ENCODE results near the gene MACROD2. TPM values are rescaled to one million over a fixed set of nuclear protein-coding genes. Genes with fewer than 3 reads are reported as not detected.

The MACROD2 gene
- total and polyA plus RNA-seq, 4 donors = 0.66 to 10.5 (median 3.3) TPM

GRCh38 chr20:15603506-15603905, 1608.2 kb downstream of the MACROD2 start (continued):
- TF ChIP-seq ZBTB33 (IDR thresholded peaks at IDR 0.05) (no peak), ATF3 (IDR thresholded peaks at IDR 0.05) (no peak), TAF1 (conservative IDR thresholded peaks at IDR 0.05) (no peak), NR2F2 (IDR thresholded peaks at IDR 0.05) (no peak)

- Histone ChIP-seq H3K9ac (ENCODE audit: low read depth in 1 of 2, low read length in 2 of 2) (no peak overlapping the region), H3K4me1 (ENCODE audit: control insufficient read depth in 4 of 4, insufficient read depth in 4 of 4, low read length in 3 of 4) (peaks cover 0 to 4% (median 2%) of the 10 kb centered on the region in 4 donors), H3K27ac (ENCODE audit: low read depth in 1 of 2, low read length in 2 of 2) (no peak overlapping the region), H3K9me3 (ENCODE audit: control insufficient read depth in 4 of 4, low read length in 3 of 4) (no peaks in the 10 kb centered on the region), H3K27me3 (ENCODE audit: control insufficient read depth in 4 of 4, insufficient read depth in 4 of 4, low read length in 3 of 4) (no peaks in the 10 kb centered on the region), H3K4me3 (ENCODE audit: low read depth in 1 of 3, low read length in 3 of 3) (no peak overlapping the region), H3K36me3 (ENCODE audit: control insufficient read depth in 4 of 4, insufficient read depth in 3 of 4, low read depth in 1 of 4, low read length in 3 of 4) (no peaks in the 10 kb centered on the region)
- WGBS = 84% methylated on average over 4 of the region's 4 CpGs
- TF ChIP-seq REST (IDR thresholded peaks at IDR 0.05) = no peak
- no peak for TF ChIP-seq GABPA (IDR thresholded peaks at IDR 0.05 in 1 of 2, conservative IDR thresholded peaks at IDR 0.05 in 1 of 2)
- no peak for TF ChIP-seq FOXA2 (IDR thresholded peaks at IDR 0.05)
- no peak for TF ChIP-seq ATF3 (IDR thresholded peaks at IDR 0.05)
- no peak for TF ChIP-seq EGR1 (IDR thresholded peaks at IDR 0.05; ENCODE audit: low read depth in 2 of 2)
- TF ChIP-seq JUND (IDR thresholded peaks at IDR 0.05) = no peak
- no peak for TF ChIP-seq CTCF (IDR thresholded peaks at IDR 0.05; ENCODE audit: low read depth, low read length, missing input control)
- TF ChIP-seq ZBTB33 (IDR thresholded peaks at IDR 0.05) = no peak
- no peak for TF ChIP-seq FOXA1 (IDR thresholded peaks at IDR 0.05)
- TF ChIP-seq MAX (IDR thresholded peaks at IDR 0.05) = no peak
- no peak for TF ChIP-seq RXRA (IDR thresholded peaks at IDR 0.05)
- no peak for TF ChIP-seq YY1 (IDR thresholded peaks at IDR 0.05)
- no peak for TF ChIP-seq HNF4G (IDR thresholded peaks at IDR 0.05)
- TF ChIP-seq HNF4A (conservative IDR thresholded peaks at IDR 0.05) = no peak
- no peak for TF ChIP-seq NR2F2 (IDR thresholded peaks at IDR 0.05)
- no peak for TF ChIP-seq TAF1 (conservative IDR thresholded peaks at IDR 0.05)
- no peak for TF ChIP-seq SP1 (IDR thresholded peaks at IDR 0.05)
- TF ChIP-seq RAD21 (IDR thresholded peaks at IDR 0.05) = no peak
- no peak for DNase-seq (ENCODE audit: low spot score)
These were observed 1608.9 kb downstream of the MACROD2 start for GRCh38 chr20:15603978-15604805.

Measured in liver (tissue), 9 donors.